H1 (cell line): ENCODE data around the gene CHTF8. TPM values are rescaled to one million over a fixed set of nuclear protein-coding genes. Genes with fewer than 3 reads are reported as not detected.

Source experiments
- FOSL1 ChIP-seq: IDR thresholded peaks from 2 replicates; pipeline ENCODE4 v1.6.1; 2011; ENCODE audit warnings: mild to moderate bottlenecking, low read depth, low read length, moderate library complexity; ENCODE audit not compliant: insufficient read depth
- POU5F1 ChIP-seq: IDR thresholded peaks from 2 replicates; pipeline ENCODE4 v1.6.1; 2011; ENCODE audit warnings: low read depth, mild to moderate bottlenecking, low read length, moderate library complexity
- SAP30 ChIP-seq: fragments of 300-600 bp; sonication (generic); IDR thresholded peaks from 2 replicates; pipeline ENCODE4 v1.7.1; 2012; ENCODE audit warnings: low read length, moderate library complexity, mild to moderate bottlenecking, inconsistent platforms; ENCODE audit not compliant: insufficient read depth, insufficient replicate concordance
- SP2 ChIP-seq: IDR thresholded peaks from 2 replicates; pipeline ENCODE4 v1.6.1; 2012; ENCODE audit warnings: mild to moderate bottlenecking, low read length, inconsistent platforms
- polyA plus RNA-seq, 7 experiments: library from polyadenylated mRNA; depleted of rRNA in 3 of 7; stranded (reverse) in 5 of 7; unstranded in 2 of 7; fragments of >200 nt in 5 of 7; fragments of 200-250 nt in 2 of 7; gene quantifications; 1 replicate in 5 of 7; 2 replicates in 1 of 7; 4 replicates in 1 of 7; pipeline versions ENCODE4 v1.2.1 to v1.2.3, GENCODE V29; 2011 to 2013; ENCODE audit warnings: missing spikeins in 2 of 7, mixed read lengths in 2 of 7
- total RNA-seq: library from RNA; stranded (reverse); fragmentation: NEBNext Ultra II Directional; extraction: Animal tissue kit (Norgen Biotek cat#: 25700); gene quantifications from 2 replicates; pipeline ENCODE4 v1.2.1, GENCODE V29; 2021
- TF ChIP-seq, protein P1 (sequence below): IDR thresholded peaks from 2 replicates; pipeline ENCODE4 v1.6.1; 2012; ENCODE audit warnings: inconsistent platforms

CHTF8 gene
- total and polyA plus RNA-seq, 2 of the 8 experiments (the other 6 are each of a cell fraction or from before 2014, with no cell fraction given): 114 to 138 TPM

GRCh38 chr16:69108064-69108904, 24.1 kb downstream of the CHTF8 start (continued):
- TF ChIP-seq SAP30 (peak; percentile 15), POU5F1 (no peak), SP2 (no peak), FOSL1 (peak; percentile 91)
- TF ChIP-seq, protein P1, sequence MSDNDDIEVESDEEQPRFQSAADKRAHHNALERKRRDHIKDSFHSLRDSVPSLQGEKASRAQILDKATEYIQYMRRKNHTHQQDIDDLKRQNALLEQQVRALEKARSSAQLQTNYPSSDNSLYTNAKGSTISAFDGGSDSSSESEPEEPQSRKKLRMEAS: peak; percentile 85
